Type B pancreatic cell (in vitro differentiated cells): ENCODE measurements around the gene SIRPA. TPM values are rescaled to one million over a fixed set of nuclear protein-coding genes. Genes with fewer than 3 reads are reported as not detected.

Experiments
- DNase-seq: peaks from one replicate; pipeline ENCODE4 v3.0.0; 2021; ENCODE audit warnings: mixed read lengths; ENCODE audit not compliant: unreplicated experiment; ENCODE audit errors: extremely low spot score
- H3K27ac Mint-ChIP-seq: 2 replicates; pipeline ENCODE4 v1.8.0; 2021; ENCODE audit warnings: mild to moderate bottlenecking, mixed read lengths
- H3K27me3 Mint-ChIP-seq: 2 replicates; pipeline ENCODE4 v1.8.0; 2021; ENCODE audit warnings: mixed read lengths
- H3K36me3 Mint-ChIP-seq: 2 replicates; pipeline ENCODE4 v1.8.0; 2021; ENCODE audit warnings: mixed read lengths
- H3K4me1 Mint-ChIP-seq: one replicate; pipeline ENCODE4 v1.8.0; 2021; ENCODE audit warnings: mixed read lengths; ENCODE audit not compliant: unreplicated experiment
- H3K4me3 Mint-ChIP-seq: 2 replicates; pipeline ENCODE4 v1.8.0; 2021; ENCODE audit warnings: mild to moderate bottlenecking, mixed read lengths
- H3K9me3 Mint-ChIP-seq: 2 replicates; pipeline ENCODE4 v1.8.0; 2021; ENCODE audit warnings: mixed read lengths
- long read RNA-seq: library from polyadenylated mRNA; unstranded; transcript quantifications from one replicate; pipeline ENCODE4 v2.0.0, GENCODE V29; 2020
- total RNA-seq: library from RNA; stranded (reverse); gene quantifications from 2 replicates; pipeline ENCODE4 v1.2.1, GENCODE V29; 2021; ENCODE audit warnings: low replicate concordance
- TF ChIP-seq, protein P1 (sequence below): fragments of 200-600 bp; sonication (generic); conservative IDR thresholded peaks from 2 replicates; pipeline ENCODE4 v1.5.0; 2021; ENCODE audit warnings: antibody characterized with exemption, mild to moderate bottlenecking

The SIRPA gene
- total RNA-seq, result 11.4 and 12.3 TPM in 2 replicates
- long read RNA-seq, partial matches to known transcripts, result 0 of 3 reads
- long read RNA-seq, other reads (novel, unspliced or antisense), result 3 of 3 reads

DNA sequence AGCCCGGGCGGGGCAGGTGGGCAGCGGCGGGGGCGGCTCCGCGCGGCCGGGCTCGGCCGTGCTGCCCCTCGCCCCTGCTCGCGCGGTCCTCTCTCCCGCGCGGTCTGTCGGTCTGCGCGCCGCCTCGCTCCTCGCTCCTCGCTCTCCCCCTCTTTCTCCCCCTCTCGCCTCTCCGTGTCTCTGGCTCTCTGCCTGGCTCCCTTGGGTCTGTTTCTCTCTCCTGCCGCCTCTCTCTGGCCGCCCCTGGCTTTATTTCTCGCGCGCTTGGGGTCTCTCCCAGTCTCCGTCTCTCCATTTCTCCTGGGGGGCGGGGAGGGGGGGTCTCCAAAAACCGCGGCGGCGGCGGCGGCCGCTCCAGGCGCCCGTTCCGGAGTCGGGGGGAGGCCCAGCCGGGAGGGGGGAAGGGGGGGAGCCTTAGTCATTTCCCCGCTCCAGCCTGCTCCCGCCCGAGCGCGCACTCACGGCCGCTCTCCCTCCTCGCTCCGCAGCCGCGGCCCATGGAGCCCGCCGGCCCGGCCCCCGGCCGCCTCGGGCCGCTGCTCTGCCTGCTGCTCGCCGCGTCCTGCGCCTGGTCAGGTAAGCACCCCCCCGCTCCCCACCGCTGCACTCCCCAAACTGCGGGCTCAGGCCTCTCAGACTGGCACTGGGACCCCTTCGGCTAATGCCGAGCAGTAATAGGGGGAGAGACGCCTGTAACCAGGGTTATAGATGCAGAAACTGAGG lies at the start of gene SIRPA:
Gene SIRPA, plus strand, starts transcription at position 457 of the 723 bp plus-strand sequence. Its CDS starts 41 bp downstream, at position 498.
- H3K27ac Mint-ChIP-seq, result peak within 1 kb of the TSS; percentile 56
- TF ChIP-seq, protein P1, sequence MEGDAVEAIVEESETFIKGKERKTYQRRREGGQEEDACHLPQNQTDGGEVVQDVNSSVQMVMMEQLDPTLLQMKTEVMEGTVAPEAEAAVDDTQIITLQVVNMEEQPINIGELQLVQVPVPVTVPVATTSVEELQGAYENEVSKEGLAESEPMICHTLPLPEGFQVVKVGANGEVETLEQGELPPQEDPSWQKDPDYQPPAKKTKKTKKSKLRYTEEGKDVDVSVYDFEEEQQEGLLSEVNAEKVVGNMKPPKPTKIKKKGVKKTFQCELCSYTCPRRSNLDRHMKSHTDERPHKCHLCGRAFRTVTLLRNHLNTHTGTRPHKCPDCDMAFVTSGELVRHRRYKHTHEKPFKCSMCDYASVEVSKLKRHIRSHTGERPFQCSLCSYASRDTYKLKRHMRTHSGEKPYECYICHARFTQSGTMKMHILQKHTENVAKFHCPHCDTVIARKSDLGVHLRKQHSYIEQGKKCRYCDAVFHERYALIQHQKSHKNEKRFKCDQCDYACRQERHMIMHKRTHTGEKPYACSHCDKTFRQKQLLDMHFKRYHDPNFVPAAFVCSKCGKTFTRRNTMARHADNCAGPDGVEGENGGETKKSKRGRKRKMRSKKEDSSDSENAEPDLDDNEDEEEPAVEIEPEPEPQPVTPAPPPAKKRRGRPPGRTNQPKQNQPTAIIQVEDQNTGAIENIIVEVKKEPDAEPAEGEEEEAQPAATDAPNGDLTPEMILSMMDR, result no peak
- no peaks in the 10 kb centered on the region for H3K9me3 Mint-ChIP-seq
- H3K27me3 Mint-ChIP-seq, result peaks cover 41% of the 10 kb centered on the region
- H3K36me3 Mint-ChIP-seq, result no peaks in the 10 kb centered on the region
- peak within 1 kb of the TSS; percentile 90 for H3K4me3 Mint-ChIP-seq
- no peak for DNase-seq
- peaks cover 26% of the 10 kb centered on the region for H3K4me1 Mint-ChIP-seq

DNA sequence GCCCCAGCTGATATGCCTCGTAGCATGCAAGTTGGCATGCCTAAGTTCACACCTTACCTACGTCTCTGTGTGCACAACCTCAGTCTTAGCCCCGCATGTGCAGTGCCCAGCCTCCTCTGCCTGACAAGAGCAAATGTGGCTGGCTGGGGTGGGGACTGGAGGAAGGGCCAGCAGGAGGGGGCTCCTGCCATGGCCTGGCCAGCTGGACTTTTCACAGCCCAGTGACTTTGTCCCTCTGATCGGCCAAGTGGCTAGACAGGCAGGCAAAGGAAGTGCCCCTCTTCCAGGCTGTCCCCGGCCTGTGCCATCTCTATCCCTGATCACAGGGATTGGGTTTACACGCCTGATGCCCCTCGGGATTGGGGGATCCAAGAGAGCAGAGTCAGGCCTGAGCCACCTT lies 49.5 kb upstream of the SIRPA start:
- H3K4me3 Mint-ChIP-seq, result no peak overlapping the region
- no peak overlapping the region for H3K27ac Mint-ChIP-seq
- no peaks in the 10 kb centered on the region for H3K36me3 Mint-ChIP-seq
- DNase-seq, result no peak
- TF ChIP-seq, protein P1, result no peak
- no peaks in the 10 kb centered on the region for H3K27me3 Mint-ChIP-seq
- H3K4me1 Mint-ChIP-seq, result peaks cover 2% of the 10 kb centered on the region
- H3K9me3 Mint-ChIP-seq, result peaks cover 5% of the 10 kb centered on the region

- Mint-ChIP-seq H3K36me3 (no peaks in the 10 kb centered on the region), H3K9me3 (peaks cover 5% of the 10 kb centered on the region), H3K4me1 (no peaks in the 10 kb centered on the region), H3K4me3 (no peak overlapping the region), H3K27me3 (no peaks in the 10 kb centered on the region), H3K27ac (no peak overlapping the region)
- DNase-seq, result no peak
- TF ChIP-seq, protein P1, result no peak
Observed at GRCh38 chr20:1846341-1846740, 48.9 kb upstream of the SIRPA start.

GRCh38 chr20:1846876-1847275 lies 48.3 kb upstream of the SIRPA start:
- no peak overlapping the region for H3K27ac Mint-ChIP-seq
- TF ChIP-seq, protein P1, result no peak
- peaks cover 5% of the 10 kb centered on the region for H3K9me3 Mint-ChIP-seq
- no peaks in the 10 kb centered on the region for H3K36me3 Mint-ChIP-seq
- no peak for DNase-seq
- no peaks in the 10 kb centered on the region for H3K27me3 Mint-ChIP-seq
- H3K4me1 Mint-ChIP-seq, result no peaks in the 10 kb centered on the region
- H3K4me3 Mint-ChIP-seq, result no peak overlapping the region

GRCh38 chr20:1847780-1848179 lies 47.4 kb upstream of the SIRPA start:
- H3K4me3 Mint-ChIP-seq, result no peak overlapping the region
- peak overlapping the region; percentile 56 for H3K27ac Mint-ChIP-seq
- H3K27me3 Mint-ChIP-seq, result no peaks in the 10 kb centered on the region
- no peak for DNase-seq
- no peaks in the 10 kb centered on the region for H3K4me1 Mint-ChIP-seq
- H3K9me3 Mint-ChIP-seq, result peaks cover 5% of the 10 kb centered on the region
- TF ChIP-seq, protein P1, result no peak
- no peaks in the 10 kb centered on the region for H3K36me3 Mint-ChIP-seq
